HG02943 (cell line): ENCODE data around the gene RSRC1.
"Not testable (repeated sequence)": the region's sequence is repeated elsewhere in the genome, so short reads cannot be mapped to it uniquely, and the experiment has no call there.

ENCODE experiments used
- ATAC-seq: cut with Tn5 transposase; IDR thresholded peaks from one replicate; pipeline ENCODE4 v1.9.1; 2021; ENCODE audit warnings: mild to moderate bottlenecking, low read depth, moderate library complexity; ENCODE audit not compliant: unreplicated experiment

The RSRC1 gene

GRCh38 chr3:158098834-158099424, 11.0 kb upstream of the RSRC1 start:
- no peak for ATAC-seq

DNA sequence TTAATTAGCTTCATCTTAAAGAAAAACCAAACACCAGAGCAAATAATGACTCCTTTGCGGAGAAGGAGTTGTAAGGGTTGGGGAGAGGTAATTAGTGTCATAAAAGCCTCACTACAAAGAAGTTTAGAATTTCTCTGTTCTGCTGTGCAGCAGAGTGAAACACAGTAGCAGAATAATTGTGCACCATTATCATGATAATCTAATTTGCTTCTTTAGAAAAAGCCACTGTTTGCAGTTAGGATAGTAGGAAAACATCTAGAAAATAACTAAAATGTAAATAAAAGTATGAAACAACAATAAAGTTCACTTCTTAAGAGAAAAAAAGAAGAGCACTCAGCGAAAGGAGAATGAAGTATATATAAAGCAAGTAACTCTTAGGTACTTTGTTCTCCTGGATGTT, 9.2 kb upstream of the RSRC1 start:
- ATAC-seq, result no peak

DNA sequence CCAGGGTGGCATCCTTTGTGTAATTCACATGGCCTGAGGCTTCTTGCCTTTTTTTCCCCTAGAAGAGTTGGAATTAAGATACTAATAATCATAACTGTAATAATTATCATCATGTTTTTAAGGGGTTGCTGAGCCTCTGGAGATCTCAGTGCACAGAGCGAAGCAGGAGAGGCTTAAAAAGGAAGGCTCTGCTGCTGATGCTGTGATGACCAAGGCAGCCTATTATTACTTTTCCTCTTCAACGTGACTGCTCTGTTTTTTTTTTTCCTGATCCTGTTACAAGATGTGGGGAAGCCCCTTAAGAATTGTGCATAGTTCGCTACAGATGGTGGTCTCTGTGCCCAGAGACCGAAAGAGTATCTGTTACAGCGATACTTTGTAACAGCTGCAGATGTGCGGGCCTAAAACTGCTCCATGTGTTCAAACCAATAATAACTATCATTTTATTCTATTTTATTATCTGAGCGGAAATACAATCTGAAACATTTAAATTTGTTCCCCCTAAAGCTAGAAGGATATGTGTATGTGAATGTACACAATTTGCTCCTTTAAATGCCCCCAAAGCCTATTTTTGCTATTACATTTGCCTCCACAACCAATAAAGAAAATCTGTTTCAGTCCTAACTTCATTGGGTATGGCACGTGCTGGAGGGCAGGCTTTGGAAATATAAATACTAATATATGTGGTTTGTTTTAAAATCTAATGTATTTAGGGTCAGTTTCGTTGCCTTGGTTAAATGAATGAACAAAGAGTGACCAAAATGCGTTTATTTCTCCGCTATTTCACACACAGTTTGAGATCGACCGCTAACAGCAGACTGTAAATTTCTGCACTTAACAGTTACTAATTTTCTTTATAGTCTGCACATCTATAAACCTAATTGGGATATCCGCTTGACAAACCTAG, 8.3 kb upstream of the RSRC1 start:
- no peak for ATAC-seq

DNA sequence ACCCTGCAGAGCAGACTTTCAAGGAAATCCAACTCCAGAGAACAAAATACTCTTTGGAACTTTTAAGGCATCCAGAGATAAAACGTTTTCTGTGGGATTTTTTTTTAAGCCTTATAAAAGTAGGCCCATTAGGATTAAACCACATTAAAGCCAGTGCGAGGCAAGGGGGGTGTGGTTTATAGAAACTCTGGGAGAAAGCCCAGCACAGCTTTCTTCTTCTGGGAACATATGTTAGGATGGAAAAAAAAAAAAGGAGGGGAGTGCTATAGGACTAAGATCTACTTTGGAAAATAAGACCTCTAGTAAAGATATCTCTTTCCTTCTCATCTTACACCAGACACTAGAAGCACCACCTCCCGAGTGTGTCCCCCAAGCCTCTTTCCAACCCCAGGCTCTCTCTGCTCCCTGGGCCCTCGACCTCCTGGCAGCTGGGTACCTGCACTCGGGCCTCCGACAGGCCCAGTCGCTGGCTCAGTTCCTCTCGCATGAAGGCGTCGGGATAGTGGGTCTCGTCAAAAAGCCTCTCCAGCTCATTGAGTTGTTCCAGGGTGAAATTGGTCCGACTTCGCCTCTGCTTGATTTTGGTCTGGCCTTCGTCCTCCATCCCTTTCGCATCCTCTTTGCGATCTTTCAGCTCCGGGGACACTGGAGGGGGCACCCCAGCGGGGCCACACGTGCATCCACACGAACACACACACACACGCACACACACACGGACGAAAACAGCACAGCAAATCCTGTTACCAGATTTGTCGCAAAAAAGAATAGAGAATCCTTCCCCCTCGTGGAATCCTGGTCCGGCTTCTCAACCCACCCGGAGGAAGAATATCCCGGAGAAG, 7.4 kb upstream of the RSRC1 start:
- no peak for ATAC-seq

DNA sequence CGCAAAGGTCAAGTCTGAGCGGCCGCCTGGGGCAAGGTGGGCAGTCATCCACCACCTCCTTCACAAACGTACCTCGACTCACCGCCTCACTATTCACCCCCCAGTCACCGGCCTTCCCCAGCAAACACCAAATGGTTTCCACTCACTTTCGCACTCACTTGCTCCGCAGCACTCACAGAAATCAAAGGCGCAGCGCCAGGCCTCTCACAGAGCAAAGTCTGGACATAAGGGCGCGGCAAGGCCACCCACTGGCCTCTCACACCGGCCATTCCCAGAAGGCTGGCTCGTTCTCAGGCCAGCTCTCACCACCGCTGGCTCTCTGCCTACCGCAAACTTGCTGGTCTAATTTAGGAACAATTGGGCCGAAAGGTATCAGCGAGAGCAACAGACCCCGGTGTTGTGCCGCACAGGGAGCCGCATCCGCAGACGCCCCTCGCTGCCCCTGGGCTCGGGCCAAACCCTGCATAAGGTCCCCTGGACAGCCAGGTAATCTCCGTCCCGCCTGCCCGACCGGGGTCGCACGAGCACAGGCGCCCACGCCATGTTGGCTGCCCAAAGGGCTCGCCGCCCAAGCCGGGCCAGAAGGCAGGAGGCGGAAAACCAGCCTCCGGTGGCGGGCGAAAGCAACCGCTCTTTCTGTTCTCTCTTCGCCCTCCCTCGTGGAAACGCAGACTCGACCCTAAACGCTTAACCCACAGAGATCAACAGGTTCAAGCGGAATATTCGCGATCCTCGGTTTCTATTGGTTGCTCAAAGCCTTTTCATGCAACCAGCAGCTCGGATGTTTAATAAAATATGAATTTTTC, 6.6 kb upstream of the RSRC1 start:
- no peak for ATAC-seq

- ATAC-seq, result no peak
These were observed 6.0 kb upstream of the RSRC1 start for GRCh38 chr3:158103887-158104327.

DNA sequence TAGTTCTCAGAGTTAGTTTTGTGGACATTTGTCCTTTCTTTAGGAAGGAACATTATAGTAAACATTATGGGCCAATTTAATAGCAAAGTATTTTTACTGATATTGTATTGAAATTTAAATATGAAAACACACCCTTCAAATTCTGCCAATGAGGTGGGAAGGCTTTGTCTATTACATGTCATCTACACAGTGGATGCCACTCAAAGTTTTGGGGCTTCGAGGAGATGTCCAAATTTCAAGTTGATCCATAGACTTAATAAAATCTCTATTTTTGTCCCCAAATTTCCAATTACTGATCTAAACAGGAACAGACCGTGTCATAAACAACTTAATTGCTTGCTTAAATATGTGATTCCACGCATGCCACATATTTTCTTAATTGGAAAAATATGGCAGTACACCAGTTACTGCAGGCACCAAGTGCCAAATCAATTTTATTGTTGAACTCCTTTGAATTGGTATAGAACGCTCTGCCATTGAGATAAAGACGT, 5.4 kb upstream of the RSRC1 start:
- ATAC-seq, result no peak

GRCh38 chr3:158105119-158105709, 4.7 kb upstream of the RSRC1 start:
- no peak for ATAC-seq

- ATAC-seq, result no peak
These were observed 4.1 kb upstream of the RSRC1 start for GRCh38 chr3:158105710-158106253.

GRCh38 chr3:158106766-158107471, 3.0 kb upstream of the RSRC1 start:
- ATAC-seq, result no peak

GRCh38 chr3:158107605-158108444, 2.1 kb upstream of the RSRC1 start:
- no peak for ATAC-seq

- ATAC-seq, result no peak
These were observed 1.4 kb upstream of the RSRC1 start for GRCh38 chr3:158108445-158108985.

DNA sequence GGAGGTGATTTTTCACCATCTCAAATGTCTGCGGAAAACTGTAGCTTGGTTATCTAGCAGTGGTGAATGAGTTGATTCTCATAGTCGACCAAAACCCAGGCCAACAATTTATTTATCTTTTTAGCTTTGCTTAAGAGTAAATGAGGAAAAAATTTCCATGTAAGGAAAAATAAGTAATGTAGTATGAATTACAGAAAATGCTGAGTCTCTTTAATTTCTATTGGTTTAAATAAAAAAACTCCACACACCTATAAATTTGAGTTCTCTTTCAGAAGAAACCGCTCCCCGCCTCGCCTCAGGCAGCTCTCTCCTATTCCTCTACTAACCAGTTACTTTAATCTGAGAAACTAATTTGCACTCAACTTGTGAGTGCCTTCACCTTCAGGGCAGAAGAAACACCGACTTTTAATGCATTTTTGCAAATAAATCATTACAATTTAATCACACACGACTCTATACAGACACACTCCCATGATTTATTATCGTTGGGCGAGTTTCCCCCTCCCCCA, 540 bp upstream of the RSRC1 start:
- ATAC-seq, result peak; percentile 1

DNA sequence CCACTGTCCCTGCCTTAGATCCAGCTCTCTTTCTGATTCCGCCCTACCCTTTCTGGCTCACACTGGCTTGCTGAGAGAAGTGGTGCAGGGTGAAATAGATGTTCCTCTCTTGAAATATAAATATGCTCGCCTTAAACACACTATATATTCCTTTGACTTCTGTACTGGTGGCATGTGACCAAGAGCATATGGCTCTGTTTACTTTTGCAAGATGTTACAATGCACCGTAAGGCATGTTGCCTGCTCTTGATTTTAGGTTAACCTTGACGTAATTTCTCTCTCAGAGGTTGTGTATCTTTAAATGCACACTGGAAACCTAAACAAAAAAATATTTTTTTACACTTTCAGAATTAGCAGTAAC, 749 bp downstream of the RSRC1 start:
- no peak for ATAC-seq

GRCh38 chr3:158111861-158112260, 2.0 kb downstream of the RSRC1 start:
- ATAC-seq, result no peak

GRCh38 chr3:158113595-158113994, 3.7 kb downstream of the RSRC1 start:
- not testable (repeated sequence) for ATAC-seq

DNA sequence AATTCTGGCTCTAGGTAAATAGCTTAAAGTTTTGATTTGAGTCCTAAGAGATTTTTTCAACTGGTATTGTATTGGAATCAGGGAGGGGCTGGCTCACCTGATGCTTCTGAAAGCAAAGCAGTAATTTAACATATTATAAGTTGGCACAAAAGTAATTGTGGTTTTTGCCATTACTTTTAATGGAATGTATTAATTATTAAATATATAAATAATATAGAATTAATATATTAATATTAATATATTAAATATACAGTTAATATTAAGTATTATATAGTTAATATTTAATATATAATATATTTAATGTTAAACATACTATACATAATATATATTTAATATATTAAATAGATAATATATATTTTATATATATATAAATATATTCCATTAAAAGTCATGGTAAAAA, 10.4 kb downstream of the RSRC1 start:
- no peak for ATAC-seq

GRCh38 chr3:158121295-158121694, 11.4 kb downstream of the RSRC1 start:
- ATAC-seq, result peak; percentile 59
